Kidney (tissue), 14 donors: ENCODE data around the gene WDR47. TPM values are rescaled to one million over a fixed set of nuclear protein-coding genes. Genes with fewer than 3 reads are reported as not detected.

ENCODE experiments used
- DNase-seq, 5 donors: peaks; one replicate each; pipeline ENCODE4 v3.0.0-alpha.2; 2013 to 2020
- FAIRE-seq: peaks from 2 replicates; lab custom pipeline; 2012; peaks lifted over from hg19 to GRCh38; lab: Jason Lieb, UNC
- H3K27ac ChIP-seq, 2 donors: one replicate each; pipeline ENCODE4 v1.7.0; 2013; ENCODE audit warnings: low read depth in 2 of 2, low read length in 2 of 2, inconsistent platforms in 1 of 2
- H3K27me3 ChIP-seq: one replicate; pipeline ENCODE4 v1.7.1; 2013; ENCODE audit warnings: low read length, inconsistent platforms; ENCODE audit not compliant: control insufficient read depth, insufficient read depth
- H3K36me3 ChIP-seq, 3 donors: one replicate each; pipeline versions ENCODE4 v1.7.0 to v1.7.1; 2013; ENCODE audit warnings: low read length in 3 of 3, control low read depth in 1 of 3, inconsistent platforms in 1 of 3; ENCODE audit not compliant: insufficient read depth in 3 of 3, control insufficient read depth in 2 of 3
- H3K4me1 ChIP-seq, 3 donors: one replicate each; pipeline versions ENCODE4 v1.7.0 to v1.7.1; 2013; ENCODE audit warnings: low read length in 3 of 3, inconsistent platforms in 1 of 3, low read depth in 1 of 3; ENCODE audit not compliant: control insufficient read depth in 2 of 3, insufficient read depth in 2 of 3
- H3K4me3 ChIP-seq, 3 donors: one replicate each; pipeline versions ENCODE4 v1.7.0 to v1.8.1; 2013; ENCODE audit warnings: low read length in 3 of 3, control low read depth in 1 of 3, inconsistent platforms in 1 of 3
- H3K9ac ChIP-seq, 3 donors: one replicate each; pipeline versions ENCODE4 v1.7.0 to v1.7.1; 2013; ENCODE audit warnings: low read length in 3 of 3, control low read depth in 1 of 3, inconsistent platforms in 1 of 3
- H3K9me3 ChIP-seq, 3 donors: one replicate each; pipeline versions ENCODE4 v1.7.0 to v1.7.1; 2013; ENCODE audit warnings: low read length in 3 of 3, control low read depth in 1 of 3, inconsistent platforms in 1 of 3; ENCODE audit not compliant: control insufficient read depth in 2 of 3, insufficient read depth in 1 of 3
- intact Hi-C: fragments of 100-400 bp; cut with DNase I; formaldehyde crosslinking; loops from one replicate; pipeline ENCODE4 v1.11.1; 2022
- polyA plus RNA-seq: library from polyadenylated mRNA; stranded (reverse); fragments of 350-450 nt; fragmentation: Illumina TruSeq; extraction: RNeasy Lipid Tissue Mini Kit (QIAGEN cat#74804); gene quantifications from one replicate; pipeline ENCODE4 v1.2.3, GENCODE V29; 2014; ENCODE audit warnings: low read depth, low replicate concordance; ENCODE audit not compliant: insufficient read depth
- total RNA-seq: library from RNA; stranded (reverse); fragmentation: NEBNext Ultra II Directional; extraction: Animal tissue kit (Norgen Biotek cat#: 25700); gene quantifications from one replicate; pipeline ENCODE4 v1.2.1, GENCODE V29; 2021
- TF ChIP-seq, protein P1 (sequence below): IDR thresholded peaks from 3 replicates; pipeline ENCODE4 v1.5.1; 2012; ENCODE audit warnings: mild to moderate bottlenecking, moderate library complexity, borderline replicate concordance; ENCODE audit not compliant: insufficient read depth; ENCODE audit errors: extremely low read depth
- donor health status: control.
- donor health status: control.
- donor health status: control.
- donor health status: control.
- donor health status: control.
- donor health status: DM: yes; HTN: yes; CAD: no.
- donor health status: Normal renal cell carcinoma (clear cell type).

WDR47 gene
- total and polyA plus RNA-seq, 2 donors from 2014 or later: 5.1 to 15.8 TPM

- H3K4me1 ChIP-seq: no peaks in the 10 kb centered on the region
- H3K27ac ChIP-seq: no peak overlapping the region
- TF ChIP-seq, protein P1, sequence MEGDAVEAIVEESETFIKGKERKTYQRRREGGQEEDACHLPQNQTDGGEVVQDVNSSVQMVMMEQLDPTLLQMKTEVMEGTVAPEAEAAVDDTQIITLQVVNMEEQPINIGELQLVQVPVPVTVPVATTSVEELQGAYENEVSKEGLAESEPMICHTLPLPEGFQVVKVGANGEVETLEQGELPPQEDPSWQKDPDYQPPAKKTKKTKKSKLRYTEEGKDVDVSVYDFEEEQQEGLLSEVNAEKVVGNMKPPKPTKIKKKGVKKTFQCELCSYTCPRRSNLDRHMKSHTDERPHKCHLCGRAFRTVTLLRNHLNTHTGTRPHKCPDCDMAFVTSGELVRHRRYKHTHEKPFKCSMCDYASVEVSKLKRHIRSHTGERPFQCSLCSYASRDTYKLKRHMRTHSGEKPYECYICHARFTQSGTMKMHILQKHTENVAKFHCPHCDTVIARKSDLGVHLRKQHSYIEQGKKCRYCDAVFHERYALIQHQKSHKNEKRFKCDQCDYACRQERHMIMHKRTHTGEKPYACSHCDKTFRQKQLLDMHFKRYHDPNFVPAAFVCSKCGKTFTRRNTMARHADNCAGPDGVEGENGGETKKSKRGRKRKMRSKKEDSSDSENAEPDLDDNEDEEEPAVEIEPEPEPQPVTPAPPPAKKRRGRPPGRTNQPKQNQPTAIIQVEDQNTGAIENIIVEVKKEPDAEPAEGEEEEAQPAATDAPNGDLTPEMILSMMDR: no peak
- DNase-seq: no peak
- no peak overlapping the region for H3K4me3 ChIP-seq
- FAIRE-seq: no peak
- no peaks in the 10 kb centered on the region for H3K9me3 ChIP-seq
- no peak overlapping the region for H3K9ac ChIP-seq
- peaks cover 2 to 21% (median 3%) of the 10 kb centered on the region in 3 donors for H3K36me3 ChIP-seq
- intact Hi-C loops: no loop called here
- no peaks in the 10 kb centered on the region for H3K27me3 ChIP-seq
These were observed 116.0 kb downstream of the WDR47 start for GRCh38 chr1:108925920-108926319.

Other genes starting within 250 kb of the WDR47 start
- gene AKNAD1, start 185.0 kb downstream of the WDR47 start, total RNA-seq: not detected
- gene AKNAD1, start 185.0 kb downstream of the WDR47 start, polyA plus RNA-seq: not detected
- 3.1 TPM for gene GPSM2, start 165.1 kb downstream of the WDR47 start, total RNA-seq
- gene GPSM2, start 165.1 kb downstream of the WDR47 start, polyA plus RNA-seq: 2.2 TPM
- 32.1 TPM for gene CLCC1, start 78.6 kb downstream of the WDR47 start, total RNA-seq
- gene CLCC1, start 78.6 kb downstream of the WDR47 start, polyA plus RNA-seq: 10.7 TPM
- 39.8 TPM for gene TAF13, start 33.9 kb upstream of the WDR47 start, total RNA-seq
- gene TAF13, start 33.9 kb upstream of the WDR47 start, polyA plus RNA-seq: 35.4 TPM
- gene TMEM167B, start 48.7 kb upstream of the WDR47 start, total RNA-seq: 39.4 TPM
- gene TMEM167B, start 48.7 kb upstream of the WDR47 start, polyA plus RNA-seq: 24.7 TPM
- 1.3 TPM for gene ELAPOR1, start 72.0 kb upstream of the WDR47 start, total RNA-seq
- 0.28 TPM for gene ELAPOR1, start 72.0 kb upstream of the WDR47 start, polyA plus RNA-seq
- gene SARS1, start 171.8 kb upstream of the WDR47 start, total RNA-seq: 181 TPM
- gene SARS1, start 171.8 kb upstream of the WDR47 start, polyA plus RNA-seq: 114 TPM
- gene CELSR2, start 207.4 kb upstream of the WDR47 start, total RNA-seq: 65.6 TPM
- 10.6 TPM for gene CELSR2, start 207.4 kb upstream of the WDR47 start, polyA plus RNA-seq
- 4.2 TPM for gene PSRC1, start 241.0 kb upstream of the WDR47 start, total RNA-seq
- 3.5 TPM for gene PSRC1, start 241.0 kb upstream of the WDR47 start, polyA plus RNA-seq